SK-N-MC (cell line): Measurements from ENCODE around the gene DIP2C.

Source experiments
- EZH2 ChIP-seq: fragments of 200-600 bp; sonication (generic); IDR thresholded peaks from one replicate; pipeline ENCODE4 v1.6.1; 2017; ENCODE audit warnings: antibody characterized with exemption
- FOXP2 ChIP-seq: optimal IDR thresholded peaks from 2 replicates; pipeline ENCODE3; 2011; ENCODE audit warnings: mild to moderate bottlenecking, moderate library complexity; ENCODE audit not compliant: insufficient read depth; ENCODE audit errors: extremely low read length, control extremely low read depth
- POLR2AphosphoS5 ChIP-seq: IDR thresholded peaks from 2 replicates; pipeline ENCODE4 v1.6.1; 2012; ENCODE audit warnings: mild to moderate bottlenecking, low read depth, low read length, borderline replicate concordance

DNA sequence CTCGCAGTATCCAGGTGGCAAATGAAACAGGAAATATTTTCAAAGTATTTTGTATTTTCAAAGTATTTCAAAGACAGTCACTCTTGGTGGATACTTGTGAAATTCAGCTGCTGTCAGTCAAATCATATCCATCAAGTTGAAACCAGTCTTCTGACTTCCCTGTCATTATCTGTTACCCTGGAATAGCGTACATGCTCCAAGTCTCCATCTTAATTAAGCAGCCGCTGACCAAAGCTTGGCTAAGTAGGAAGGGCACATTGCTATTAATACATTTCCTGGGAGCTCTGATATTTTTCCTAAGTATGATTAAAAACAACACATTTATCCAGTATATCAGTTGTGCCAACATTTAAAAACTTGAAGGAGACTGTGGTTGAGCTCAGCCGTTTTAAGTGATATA lies 442.0 kb downstream of the DIP2C start:
- TF ChIP-seq EZH2 (no peak), POLR2AphosphoS5 (no peak), FOXP2 (no peak)
